CD4-positive, alpha-beta T cell treated with Interleukin-15 for 4 hours (primary cell): ENCODE data around the gene GCDH.
"Not testable (repeated sequence)": the region's sequence is repeated elsewhere in the genome, so short reads cannot be mapped to it uniquely, and the experiment has no call there.

Experiments used
- DNase-seq: peaks from one replicate; pipeline ENCODE4 v3.0.0-alpha.2; 2020; ENCODE audit warnings: low spot score

Gene GCDH

DNA sequence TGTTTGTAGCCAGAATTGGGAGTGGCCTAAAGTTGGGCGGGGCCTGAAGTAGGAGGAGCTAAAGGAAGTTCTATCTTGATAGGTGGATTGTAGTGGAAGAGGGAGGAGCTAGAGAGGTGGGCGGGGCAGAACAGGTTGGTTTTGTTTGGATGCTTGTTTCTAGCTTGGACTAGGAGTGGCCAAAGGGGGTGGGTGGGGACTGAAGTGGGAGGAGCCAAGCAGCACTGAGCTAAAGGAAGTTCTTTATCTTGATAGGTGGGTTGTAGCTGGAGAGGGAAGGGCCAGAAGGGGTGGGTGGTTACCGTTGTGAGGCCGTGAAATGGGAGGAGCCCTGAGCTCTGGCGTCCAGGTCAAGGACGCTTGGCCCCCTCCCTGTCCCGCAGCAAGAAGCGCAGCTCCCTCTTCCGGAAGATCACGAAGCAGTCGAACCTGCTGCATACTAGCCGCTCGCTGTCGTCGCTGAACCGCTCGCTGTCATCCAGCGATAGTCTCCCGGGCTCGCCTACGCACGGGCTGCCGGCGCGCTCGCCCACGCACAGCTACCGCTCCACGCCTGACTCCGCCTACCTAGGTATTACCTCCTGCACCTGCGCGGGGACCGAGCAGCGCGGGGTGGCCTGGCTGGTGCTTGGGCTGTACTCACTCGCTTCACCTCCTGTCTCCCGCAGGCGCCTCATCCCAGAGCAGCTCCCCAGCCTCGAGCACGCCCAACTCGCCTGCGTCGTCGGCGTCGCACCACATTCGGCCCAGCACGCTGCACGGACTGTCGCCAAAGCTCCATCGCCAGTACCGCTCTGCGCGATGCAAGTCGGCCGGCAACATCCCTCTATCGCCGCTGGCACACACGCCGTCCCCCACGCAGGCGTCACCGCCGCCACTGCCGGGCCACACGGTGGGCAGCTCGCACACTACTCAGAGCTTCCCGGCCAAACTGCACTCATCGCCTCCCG, 17.7 kb upstream of the GCDH start:
- peak; percentile 55 for DNase-seq

GRCh38 chr19:12873891-12874745, 16.8 kb upstream of the GCDH start:
- no peak for DNase-seq

- no peak for DNase-seq
Observed at GRCh38 chr19:12875086-12875485, 15.9 kb upstream of the GCDH start.

DNA sequence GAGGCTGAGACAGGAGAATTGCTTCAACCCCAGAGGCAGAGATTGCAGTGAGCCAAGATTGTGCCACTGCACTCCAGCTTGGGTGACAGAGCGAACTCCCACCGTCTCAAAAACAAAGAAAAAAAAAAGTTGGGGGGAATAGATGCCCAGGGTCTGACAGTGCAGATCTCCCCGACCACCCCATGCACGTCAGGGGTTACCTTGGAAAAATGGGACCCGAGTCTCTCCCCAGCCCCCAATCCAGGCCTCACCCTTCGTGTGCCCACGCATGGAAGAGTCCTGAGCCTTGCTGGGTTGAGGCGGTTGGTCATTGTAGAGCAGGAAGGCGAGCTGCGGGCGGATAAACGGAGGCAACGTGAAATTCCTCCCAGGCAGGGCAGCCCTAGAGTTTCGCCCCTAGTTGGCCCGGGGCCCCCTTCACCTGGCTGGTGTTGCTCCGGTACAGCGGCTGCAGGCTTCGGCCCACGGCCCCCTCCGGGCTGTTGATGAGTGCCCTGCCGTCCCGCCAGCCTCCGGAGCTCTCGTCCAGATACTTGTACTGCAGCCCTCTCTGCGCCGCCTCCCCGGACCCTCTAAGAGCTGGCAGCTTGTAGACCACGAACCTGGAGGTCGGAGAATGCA, 10.3 kb upstream of the GCDH start:
- DNase-seq, result no peak

DNA sequence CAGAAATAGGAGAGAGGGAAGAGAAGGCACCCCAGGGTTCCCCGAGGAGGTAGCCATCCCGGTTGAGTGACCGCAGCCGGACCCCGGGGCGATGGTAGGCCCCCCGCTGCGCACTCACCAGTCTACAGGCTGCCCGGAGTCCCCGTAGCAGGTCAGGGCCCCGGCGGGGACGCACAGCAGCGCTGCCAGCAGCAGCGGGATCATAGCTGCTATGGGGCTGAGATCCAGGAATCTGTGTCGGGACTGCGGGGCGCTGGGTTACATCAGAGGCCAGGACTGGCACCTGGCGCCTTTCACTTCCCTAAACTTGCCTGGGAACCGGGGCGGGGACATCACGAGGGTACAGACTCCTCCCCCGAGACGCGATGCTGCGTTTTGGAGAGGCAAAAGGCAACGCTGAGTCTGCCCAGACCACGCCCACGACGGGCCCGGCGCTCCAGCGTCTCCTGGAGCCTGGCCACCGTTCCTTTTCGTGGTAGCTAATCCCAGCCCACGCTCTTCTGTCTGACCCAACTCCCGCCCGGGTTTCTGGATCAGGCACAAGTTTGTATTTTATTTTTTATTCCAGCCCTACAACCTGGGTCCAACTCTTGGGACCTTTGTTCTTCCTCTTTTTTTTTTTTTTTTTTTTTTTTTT, 9.7 kb upstream of the GCDH start, which contains the start of gene DNASE2:
Gene DNASE2, minus strand, starts transcription at position 278 of the 637 bp plus-strand sequence. Its CDS starts 74 bp downstream, at position 204.
- peak; percentile 87 for DNase-seq

DNA sequence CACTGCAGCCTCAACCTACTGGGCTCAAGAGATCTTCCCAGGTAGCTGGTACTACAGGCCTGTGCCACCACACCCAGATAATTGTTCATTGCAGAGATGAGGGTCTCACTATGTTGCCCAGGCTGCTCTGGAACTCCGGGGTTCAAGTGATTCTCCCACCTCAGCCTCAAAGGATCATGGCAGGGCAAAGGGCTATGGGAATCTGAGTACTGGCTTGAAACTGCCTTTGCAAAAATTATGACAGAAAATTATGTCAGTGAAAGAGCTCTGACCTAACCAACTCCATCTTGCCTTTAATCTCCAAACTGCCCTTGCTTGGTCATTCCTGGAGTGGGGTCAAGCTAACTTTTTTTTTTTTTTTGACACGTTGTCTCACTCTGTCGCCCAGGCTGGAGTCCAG, 8.4 kb upstream of the GCDH start:
- no peak for DNase-seq

- no peak for DNase-seq
Observed at GRCh38 chr19:12884202-12884601, 6.8 kb upstream of the GCDH start.

DNA sequence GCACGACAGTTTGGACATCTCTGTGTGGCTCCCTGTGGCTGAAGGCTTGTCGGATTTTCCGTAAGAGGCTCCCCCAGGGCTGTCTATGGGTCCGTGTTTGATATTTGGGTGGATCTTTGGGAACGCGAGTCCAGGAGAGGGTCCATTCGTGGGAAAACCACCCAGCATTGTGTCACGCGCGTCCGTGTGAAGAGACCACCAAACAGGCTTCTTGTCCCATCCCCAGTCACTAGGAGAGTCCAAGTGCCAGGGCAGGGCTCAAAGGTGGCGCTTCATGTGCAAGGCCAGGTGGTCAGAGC, 6.4 kb upstream of the GCDH start:
- DNase-seq, result no peak

DNA sequence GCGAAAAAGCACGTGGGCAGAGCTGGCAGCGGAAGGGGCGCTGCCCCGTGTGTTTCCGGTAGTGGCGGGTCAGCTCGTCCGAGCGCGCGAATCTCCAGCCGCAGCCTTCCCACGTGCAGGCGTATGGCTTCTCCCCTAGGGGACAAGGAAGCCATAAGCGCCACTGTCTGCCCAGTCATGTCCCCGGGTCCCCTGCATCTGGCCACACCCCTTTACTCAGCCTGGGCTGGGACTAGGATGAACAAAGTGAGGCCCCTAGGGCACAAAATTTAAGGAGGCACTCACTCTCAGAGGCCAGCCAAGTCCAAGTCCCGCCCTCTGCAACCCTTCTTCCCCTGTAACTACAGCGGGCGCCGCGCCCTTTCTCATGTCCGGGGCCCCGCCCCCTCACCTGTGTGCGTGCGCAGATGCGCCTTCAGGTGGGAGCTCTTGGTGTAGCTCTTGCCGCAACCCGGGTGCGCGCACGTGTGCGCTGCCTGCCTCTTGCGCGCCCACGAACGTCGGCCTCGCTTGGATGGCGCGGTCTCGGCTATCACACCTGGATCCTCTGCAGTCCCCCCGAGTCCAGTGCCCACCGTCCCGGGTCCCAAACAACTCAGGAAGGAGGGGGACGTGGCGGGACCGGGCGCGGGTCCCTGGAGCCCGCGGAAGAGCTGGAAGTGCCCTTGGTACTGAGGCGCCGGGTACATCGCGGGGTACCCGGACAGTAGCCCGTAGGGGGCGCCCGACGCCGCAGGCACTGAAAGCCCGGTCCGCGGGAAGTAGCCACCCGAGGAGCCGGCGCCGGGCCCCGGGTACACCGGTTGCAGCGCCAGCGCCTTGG, 5.8 kb upstream of the GCDH start:
- peak; percentile 90 for DNase-seq

DNA sequence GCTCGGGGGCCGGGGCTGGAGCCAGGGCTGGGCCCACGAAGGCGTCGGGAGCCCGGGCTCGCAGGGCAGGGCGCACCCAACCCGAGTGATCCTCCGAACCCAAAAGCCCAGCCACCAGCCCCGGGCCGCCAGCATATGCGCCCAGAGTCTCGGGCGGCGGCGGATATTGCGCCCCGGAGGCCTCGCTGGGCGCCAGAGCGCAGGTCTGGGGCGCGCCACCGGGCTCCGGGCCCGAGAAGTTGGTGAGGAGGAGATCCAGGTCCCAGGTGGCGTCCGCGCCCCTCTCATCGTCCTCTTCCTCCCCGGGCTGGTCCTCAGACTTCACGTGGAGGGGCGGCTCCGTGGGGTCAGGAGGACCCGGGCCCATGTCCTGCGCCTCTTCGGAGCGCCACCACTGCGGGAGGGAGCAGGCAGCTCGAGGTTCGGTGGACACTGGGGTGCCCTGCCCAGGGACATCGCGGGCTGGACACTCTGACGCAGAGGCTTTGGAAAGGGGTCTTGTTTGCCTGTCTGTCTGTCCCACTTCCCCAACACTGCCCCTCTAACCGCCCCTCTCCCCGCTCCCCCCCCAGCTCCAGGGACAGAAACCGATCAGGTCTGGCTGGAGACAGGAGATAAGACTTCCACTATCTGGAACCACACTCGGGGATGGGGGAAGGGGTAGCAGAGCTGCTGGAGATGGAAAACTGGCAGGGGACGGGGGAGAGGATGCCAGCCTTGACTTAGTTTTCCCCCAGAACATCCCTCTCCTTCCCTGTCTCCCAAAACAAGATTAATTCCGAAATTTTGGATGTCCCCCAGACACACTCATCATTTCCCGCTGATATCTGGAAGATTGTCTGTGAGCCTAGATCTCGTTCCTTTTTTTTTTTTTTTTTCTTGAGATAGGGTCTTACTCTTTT, 5.0 kb upstream of the GCDH start:
- no peak for DNase-seq

- DNase-seq, result no peak
Observed at GRCh38 chr19:12886651-12886968, 4.3 kb upstream of the GCDH start.

GRCh38 chr19:12886969-12887747, 3.8 kb upstream of the GCDH start, which contains the start of gene KLF1:
TSS of gene KLF1 (minus strand) at chr19:12887201. CDS start at chr19:12887140, 61 bp downstream.
- DNase-seq, result no peak

- DNase-seq, result no peak
Observed at GRCh38 chr19:12888006-12888603, 2.9 kb upstream of the GCDH start.

GRCh38 chr19:12890299-12890786, 617 bp upstream of the GCDH start:
- not testable (repeated sequence) for DNase-seq

DNA sequence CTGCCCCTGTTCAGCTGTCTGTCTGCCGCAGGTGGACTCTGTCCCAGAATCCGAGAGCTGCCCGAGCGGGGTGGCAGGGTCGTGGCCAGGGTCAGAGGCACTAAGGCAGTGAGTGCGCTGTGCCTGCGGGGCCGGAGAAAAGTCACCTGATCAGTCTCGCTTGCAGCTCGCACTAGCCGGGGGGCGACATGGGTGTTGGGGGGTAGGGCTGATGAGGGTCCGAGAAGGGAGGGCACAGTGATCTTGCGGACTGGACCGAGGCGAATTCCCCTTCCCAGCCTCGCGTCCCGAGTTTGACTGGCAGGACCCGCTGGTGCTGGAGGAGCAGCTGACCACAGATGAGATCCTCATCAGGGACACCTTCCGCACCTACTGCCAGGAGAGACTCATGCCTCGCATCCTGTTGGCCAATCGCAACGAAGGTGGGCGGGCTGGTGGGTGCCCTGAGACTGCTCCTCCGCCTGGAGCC, 627 bp downstream of the GCDH start:
- no peak for DNase-seq

- DNase-seq, result no peak
Observed at GRCh38 chr19:12893582-12893981, 2.6 kb downstream of the GCDH start.

DNA sequence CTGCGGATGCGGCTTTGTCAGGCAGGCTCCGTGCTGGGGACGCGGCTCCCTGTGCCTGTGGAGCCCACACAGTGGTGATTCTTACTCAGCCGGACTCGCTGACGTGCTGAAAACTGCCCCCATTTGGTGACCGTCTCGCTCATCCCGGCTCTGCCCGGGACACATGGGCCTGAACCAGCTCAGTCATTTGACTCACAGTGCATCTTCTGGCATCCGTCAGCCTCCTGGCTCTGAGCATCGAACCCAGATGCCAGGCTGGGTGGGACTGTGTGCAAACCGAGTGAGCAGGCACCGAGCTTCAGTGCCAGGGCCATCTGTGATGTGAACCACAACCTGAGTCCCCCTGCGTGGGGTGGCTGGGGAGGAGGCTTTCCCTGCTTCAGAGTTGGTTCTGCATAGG, 5.5 kb downstream of the GCDH start:
- DNase-seq, result no peak

- DNase-seq, result no peak
Observed at GRCh38 chr19:12899891-12900518, 9.0 kb downstream of the GCDH start.
